GM21737 (cell line): ENCODE measurements around the gene SLTM.
"Not testable (repeated sequence)": the region's sequence is repeated elsewhere in the genome, so short reads cannot be mapped to it uniquely, and the experiment has no call there.

Experiments
- ATAC-seq: cut with Tn5 transposase; IDR thresholded peaks from one replicate; pipeline ENCODE4 v1.9.1; 2021; ENCODE audit warnings: mild to moderate bottlenecking, moderate library complexity; ENCODE audit not compliant: unreplicated experiment

Gene SLTM

GRCh38 chr15:58877999-58878825 is 55.3 kb downstream of the SLTM start:
- ATAC-seq: no peak

DNA sequence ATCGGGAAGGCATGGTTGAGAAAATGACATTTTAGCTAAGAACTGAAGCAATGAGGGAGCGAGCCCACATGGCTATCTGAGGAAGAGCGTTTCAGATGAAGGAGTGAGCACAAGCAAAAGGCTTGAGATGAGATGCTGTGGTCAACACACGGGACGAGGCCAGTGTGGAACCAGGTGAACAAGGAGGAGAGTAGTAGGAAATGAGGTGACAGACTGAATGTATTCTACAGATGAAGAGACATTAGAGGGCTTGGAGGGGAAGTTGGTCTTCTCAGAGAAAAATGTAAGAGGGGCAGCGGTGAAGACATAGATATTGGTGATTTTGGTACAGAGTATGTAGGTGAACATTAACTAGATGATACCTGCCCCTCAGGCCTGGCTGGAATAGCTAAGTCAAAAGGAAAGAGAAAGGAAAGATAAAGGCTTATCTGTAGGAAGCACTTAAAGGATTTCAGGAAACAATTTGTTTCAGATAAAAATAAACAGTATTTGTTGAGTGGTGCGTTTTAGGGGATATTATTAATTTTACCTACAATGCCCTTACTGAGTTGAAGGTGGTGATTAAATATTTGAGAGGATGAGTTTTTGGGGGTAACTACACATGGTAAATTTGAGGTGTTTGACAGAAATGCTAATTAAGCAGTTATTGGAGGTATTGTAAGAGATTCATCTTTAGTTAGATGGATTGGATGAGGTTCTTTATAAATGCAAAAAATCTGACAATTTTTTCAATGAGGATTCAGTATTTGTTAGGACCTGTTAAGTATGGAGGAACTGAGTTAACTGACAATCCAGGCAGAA is 57.0 kb downstream of the SLTM start:
- ATAC-seq: no peak

GRCh38 chr15:58875343-58875742 is 58.1 kb downstream of the SLTM start:
- ATAC-seq: no peak

GRCh38 chr15:58873267-58873666 is 60.2 kb downstream of the SLTM start:
- ATAC-seq: no peak

GRCh38 chr15:58870451-58870850 is 63.0 kb downstream of the SLTM start:
- no peak for ATAC-seq

GRCh38 chr15:58867926-58868325 is 65.6 kb downstream of the SLTM start:
- ATAC-seq: no peak

DNA sequence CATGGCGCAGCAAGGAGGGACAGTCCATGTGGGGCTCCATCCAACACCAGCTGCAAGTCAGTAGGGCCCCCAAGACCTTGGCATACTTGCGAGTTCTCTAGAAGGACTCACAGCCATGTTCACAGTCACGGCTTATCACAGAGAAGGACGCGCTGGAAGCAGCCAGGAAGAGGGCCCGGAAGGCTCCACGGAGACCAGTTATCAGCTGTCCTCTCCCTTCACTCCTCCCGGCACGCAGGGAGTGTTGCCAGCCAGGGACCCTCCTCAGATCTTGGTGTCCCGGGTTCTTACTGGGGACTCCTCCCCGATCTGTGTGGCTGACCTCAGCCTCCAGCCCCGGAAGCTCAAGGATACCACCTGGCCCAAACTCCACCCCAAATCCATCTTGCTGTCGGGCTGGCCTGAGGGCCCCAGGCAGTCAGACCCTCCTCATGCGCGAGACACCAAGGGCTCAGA is 68.0 kb downstream of the SLTM start:
- ATAC-seq: no peak

- ATAC-seq: no peak
Measured at GRCh38 chr15:58864602-58865424, 68.7 kb downstream of the SLTM start.

DNA sequence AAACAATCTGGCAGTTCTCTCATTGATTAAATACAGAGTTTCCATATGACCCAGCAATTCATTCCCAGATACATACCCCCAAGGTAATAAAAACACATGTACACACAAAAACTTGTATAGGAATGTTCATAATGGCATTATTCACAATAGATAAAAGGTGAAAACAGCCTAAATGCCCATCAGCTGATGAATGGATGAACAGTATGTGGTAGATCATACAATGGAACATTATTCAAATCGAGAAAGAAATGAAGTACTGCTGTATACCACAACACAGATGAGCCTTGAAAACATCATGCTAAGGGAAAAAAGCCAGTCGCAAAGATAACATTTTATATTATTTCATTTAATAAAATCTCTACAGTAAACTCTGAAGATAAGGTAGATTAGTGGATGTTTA is 71.2 kb downstream of the SLTM start:
- no peak for ATAC-seq

GRCh38 chr15:58856621-58857020 is 76.9 kb downstream of the SLTM start:
- not testable (repeated sequence) for ATAC-seq

DNA sequence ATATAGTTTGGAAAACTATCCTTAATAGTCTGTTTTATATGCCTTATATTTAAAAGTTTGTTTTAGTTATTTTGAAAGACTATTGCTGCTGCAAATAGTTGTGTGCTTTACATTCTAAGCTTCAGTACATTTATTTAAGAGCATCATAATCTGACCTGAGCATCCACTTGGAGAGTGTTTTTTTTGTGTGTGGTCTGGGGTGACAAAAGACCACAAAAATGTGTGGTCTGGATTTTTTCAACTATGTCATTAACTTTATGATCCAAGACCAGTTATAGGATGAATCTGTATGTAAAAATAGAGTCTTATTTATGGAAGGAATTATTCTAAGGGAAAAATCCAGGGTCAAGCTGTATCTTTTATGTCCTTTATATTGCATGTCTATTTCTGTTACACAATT is 77.4 kb downstream of the SLTM start:
- ATAC-seq: no peak

DNA sequence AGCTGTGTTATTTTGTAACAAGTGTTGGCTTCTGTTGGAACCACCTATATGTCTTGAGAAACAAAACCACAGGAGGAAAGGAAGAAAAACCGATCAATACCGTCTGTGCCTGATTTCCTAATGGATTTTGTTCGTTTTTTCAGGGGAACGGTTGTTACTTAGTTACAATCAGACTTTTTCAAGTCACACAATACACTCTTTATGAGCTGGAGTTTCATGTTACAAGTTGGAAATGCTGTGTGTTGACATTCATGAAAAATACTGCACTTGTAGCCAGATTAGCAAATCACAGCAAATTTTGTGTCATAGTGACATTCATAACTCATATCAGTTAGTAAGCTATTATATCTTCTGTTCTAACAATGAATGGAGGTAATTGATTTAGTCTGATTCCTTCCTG is 78.9 kb downstream of the SLTM start:
- ATAC-seq: no peak

DNA sequence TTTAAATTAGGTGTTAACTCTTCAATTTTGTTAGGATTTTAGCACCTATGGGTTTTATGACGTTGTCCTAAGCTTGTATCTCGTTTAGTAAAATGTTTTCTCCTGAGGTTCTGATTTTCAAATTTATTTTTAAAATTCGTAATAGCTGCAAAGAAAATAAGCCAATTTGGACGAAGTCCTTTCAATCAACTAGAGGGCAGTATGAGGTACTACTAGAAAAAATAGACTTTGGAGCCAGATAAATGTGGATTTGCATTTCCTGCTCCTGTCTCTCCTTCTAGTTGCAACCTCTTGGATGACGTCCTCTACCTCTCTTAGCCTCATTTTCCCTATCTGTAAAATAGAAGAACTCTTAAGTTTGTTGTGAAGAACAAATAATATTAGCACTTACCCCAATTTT is 81.1 kb downstream of the SLTM start:
- no peak for ATAC-seq

- not testable (repeated sequence) for ATAC-seq
Measured at GRCh38 chr15:58851205-58851604, 82.3 kb downstream of the SLTM start.

GRCh38 chr15:58842713-58843396 is 90.6 kb downstream of the SLTM start:
- no peak for ATAC-seq

DNA sequence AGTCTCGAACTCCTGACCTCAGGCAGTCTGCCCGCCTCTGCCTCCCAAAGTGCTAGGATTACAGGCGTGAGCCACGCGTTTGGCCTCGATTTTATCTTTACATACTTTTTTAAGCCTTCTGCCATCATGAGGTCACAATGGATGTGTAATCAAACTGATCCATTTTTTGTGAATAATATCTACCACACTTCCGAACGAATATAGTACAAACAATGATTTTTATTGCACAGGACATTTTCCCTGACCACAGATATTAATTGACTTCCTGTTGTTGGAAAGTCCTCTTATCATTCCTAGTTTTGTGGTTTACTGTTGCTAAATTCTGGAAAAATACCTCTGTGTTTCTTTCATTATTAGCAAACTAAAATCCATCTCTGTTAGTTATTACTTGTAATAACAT is 93.4 kb downstream of the SLTM start:
- ATAC-seq: no peak

DNA sequence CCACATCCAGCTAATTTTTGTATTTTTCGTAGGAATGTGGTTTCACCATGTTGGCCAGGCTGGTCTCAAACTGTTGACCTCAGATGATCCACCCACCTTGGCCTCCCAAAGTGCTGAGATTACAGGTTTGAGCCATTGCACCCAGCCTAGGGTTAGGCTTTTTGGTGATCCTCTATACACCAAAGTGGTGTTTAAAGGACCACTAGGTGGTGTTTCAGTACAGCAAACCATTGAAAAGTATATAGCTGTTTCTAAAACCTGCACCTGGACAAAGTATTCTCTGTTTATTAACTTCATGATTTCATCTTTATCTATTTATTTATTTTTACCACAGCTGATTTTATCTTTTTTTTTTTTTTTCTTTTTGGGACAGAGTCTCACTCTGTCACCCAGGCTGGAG is 94.0 kb downstream of the SLTM start:
- ATAC-seq: no peak

- not testable (repeated sequence) for ATAC-seq
Measured at GRCh38 chr15:58833681-58834426, 99.6 kb downstream of the SLTM start.

DNA sequence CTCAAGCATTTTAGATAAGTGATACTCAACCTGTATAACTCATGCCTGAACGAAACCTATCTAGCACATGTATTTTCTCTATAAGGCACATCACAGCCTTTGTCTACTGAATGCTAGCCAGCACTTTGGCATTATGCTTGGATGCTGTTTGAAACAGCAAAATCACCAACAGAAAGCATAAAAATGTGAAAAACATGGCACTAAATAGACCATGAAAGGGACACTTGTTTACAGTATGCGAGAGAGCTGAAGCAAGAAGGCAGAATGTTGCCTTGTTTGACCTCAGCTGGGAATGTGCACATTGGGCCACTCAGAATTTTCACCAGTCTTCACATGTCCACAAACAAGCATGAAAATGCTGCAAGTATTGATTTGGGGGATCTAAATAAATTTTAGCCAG is 102.9 kb downstream of the SLTM start:
- ATAC-seq: no peak
